ENCODE results near the gene MLX. TPM values are rescaled to one million over a fixed set of nuclear protein-coding genes. Genes with fewer than 3 reads are reported as not detected.
"Not testable (repeated sequence)": the region's sequence is repeated elsewhere in the genome, so short reads cannot be mapped to it uniquely, and the experiment has no call there.

The MLX gene
- total RNA-seq, 1 donor from 2014 or later = 59.7 TPM

- Mint-ChIP-seq H3K27ac (peak overlapping the region; percentile 93), H3K27me3 (no peaks in the 10 kb centered on the region), H3K4me1 (peaks cover 27% of the 10 kb centered on the region), H3K9me3 (no peaks in the 10 kb centered on the region), H3K36me3 (ENCODE audit: low read depth) (peaks cover 2% of the 10 kb centered on the region), H3K4me3 (peak overlapping the region; percentile 93)
- no peak for TF ChIP-seq CTCF (IDR thresholded peaks at IDR 0.05)
- intact Hi-C loops (cut with micrococcal nuclease) = loop anchor here (1.0 kb wide), 4 partner anchors 8 to 55 kb away; partner anchors contain the start of genes COASY, NAGLU, RETREG3 and TUBG1
- peak; percentile 88 for DNase-seq
- CTCF ChIA-PET = interaction anchor here (2.2 kb wide), 1 partner anchor 24 kb away, joined by 11 read pairs; the partner anchor contains the start of gene PSMC3IP
- ATAC-seq (ENCODE audit: low read depth) = peak; percentile 89
- POLR2A ChIA-PET = interaction anchor here (0.6 to 2.7 kb wide), 34 partner anchors 9 to 807 kb away, joined by 3 to 33 read pairs (median 4); partner anchors contain the start of genes BECN1, COA3, MLX and NAGLU
These were observed 12.4 kb upstream of the MLX start for GRCh38 chr17:42554250-42555121.

GRCh38 chr17:42555122-42555622, 11.7 kb upstream of the MLX start:
- Mint-ChIP-seq H3K27ac (peak overlapping the region; percentile 93), H3K27me3 (no peaks in the 10 kb centered on the region), H3K9me3 (no peaks in the 10 kb centered on the region), H3K4me1 (peaks cover 27% of the 10 kb centered on the region), H3K36me3 (ENCODE audit: low read depth) (peaks cover 2% of the 10 kb centered on the region), H3K4me3 (peak overlapping the region; percentile 93)
- intact Hi-C loops (cut with micrococcal nuclease) = no loop called here
- POLR2A ChIA-PET = interaction anchor here (0.6 to 2.7 kb wide), 30 partner anchors 8 to 807 kb away, joined by 3 to 33 read pairs (median 4); partner anchors contain the start of genes BECN1, COA3, MLX and NAGLU
- no peak for TF ChIP-seq CTCF (IDR thresholded peaks at IDR 0.05)
- DNase-seq = no peak
- ATAC-seq (ENCODE audit: low read depth) = peak; percentile 4
- CTCF ChIA-PET = interaction anchor here (2.2 kb wide), 1 partner anchor 23 kb away, joined by 11 read pairs; the partner anchor contains the start of gene PSMC3IP

GRCh38 chr17:42555961-42556617, 10.8 kb upstream of the MLX start:
- H3K9me3 Mint-ChIP-seq; H3K4me3 Mint-ChIP-seq; DNase-seq; CTCF ChIA-PET; H3K27me3 Mint-ChIP-seq; H3K36me3 Mint-ChIP-seq (ENCODE audit: low read depth); ATAC-seq (ENCODE audit: low read depth); intact Hi-C loops (cut with micrococcal nuclease); H3K27ac Mint-ChIP-seq: not testable (repeated sequence)
- POLR2A ChIA-PET = interaction anchor here (2.7 kb wide), 1 partner anchor 11 kb away, joined by 33 read pairs; the partner anchor contains the start of gene MLX
- H3K4me1 Mint-ChIP-seq = peaks cover 30% of the 10 kb centered on the region

- Mint-ChIP-seq H3K4me3 (no peak overlapping the region), H3K4me1 (peaks cover 41% of the 10 kb centered on the region), H3K36me3 (ENCODE audit: low read depth) (peaks cover 16% of the 10 kb centered on the region), H3K9me3 (no peaks in the 10 kb centered on the region), H3K27me3 (no peaks in the 10 kb centered on the region), H3K27ac (no peak overlapping the region)
- intact Hi-C loops (cut with micrococcal nuclease) = no loop called here
- ChIA-PET POLR2A (interaction anchor here (1.1 kb wide), 1 partner anchor 11 kb away, joined by 5 read pairs; no protein-coding TSS in a partner anchor), CTCF (no interaction called here)
- TF ChIP-seq CTCF (IDR thresholded peaks at IDR 0.05) = no peak
- DNase-seq = no peak
- no peak for ATAC-seq (ENCODE audit: low read depth)
These were observed 7.8 kb upstream of the MLX start for GRCh38 chr17:42559075-42559474.

- ATAC-seq (ENCODE audit: low read depth) (no peak), DNase-seq (no peak)
- H3K36me3 Mint-ChIP-seq (ENCODE audit: low read depth) = peaks cover 23% of the 10 kb centered on the region
- intact Hi-C loops (cut with micrococcal nuclease) = no loop called here
- H3K27me3 Mint-ChIP-seq = no peaks in the 10 kb centered on the region
- ChIA-PET POLR2A (no interaction called here), CTCF (no interaction called here)
- no peaks in the 10 kb centered on the region for H3K9me3 Mint-ChIP-seq
- H3K4me3 Mint-ChIP-seq = no peak overlapping the region
- H3K4me1 Mint-ChIP-seq = peaks cover 34% of the 10 kb centered on the region
- no peak overlapping the region for H3K27ac Mint-ChIP-seq
- TF ChIP-seq CTCF (IDR thresholded peaks at IDR 0.05) = no peak
These were observed 6.7 kb upstream of the MLX start for GRCh38 chr17:42560246-42560645.
